GM19328 (cell line): ENCODE data around the gene KLRF1.

Experiments
- ATAC-seq: cut with Tn5 transposase; IDR thresholded peaks from one replicate; pipeline ENCODE4 v1.9.1; 2021; ENCODE audit warnings: mild to moderate bottlenecking, moderate library complexity; ENCODE audit not compliant: unreplicated experiment

KLRF1 gene

DNA sequence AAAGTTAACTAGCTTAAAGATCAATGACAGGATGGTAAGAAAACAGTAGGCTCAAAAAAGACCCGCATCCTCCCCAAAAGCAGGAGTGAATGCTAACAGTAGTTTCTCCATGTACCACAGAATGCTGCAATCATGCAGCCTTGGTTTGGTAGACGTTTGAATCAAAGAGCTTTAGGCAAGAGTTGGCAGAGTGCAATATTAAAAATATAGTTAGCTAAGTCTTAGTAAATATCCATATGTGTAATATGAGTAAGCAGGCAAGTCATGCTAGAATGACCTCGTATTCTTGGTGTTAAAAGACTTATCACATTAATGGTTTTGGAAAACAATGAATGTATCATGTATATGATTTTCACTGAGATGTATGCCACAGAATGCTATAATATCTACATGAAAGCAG lies 18.8 kb upstream of the KLRF1 start:
- no peak for ATAC-seq

DNA sequence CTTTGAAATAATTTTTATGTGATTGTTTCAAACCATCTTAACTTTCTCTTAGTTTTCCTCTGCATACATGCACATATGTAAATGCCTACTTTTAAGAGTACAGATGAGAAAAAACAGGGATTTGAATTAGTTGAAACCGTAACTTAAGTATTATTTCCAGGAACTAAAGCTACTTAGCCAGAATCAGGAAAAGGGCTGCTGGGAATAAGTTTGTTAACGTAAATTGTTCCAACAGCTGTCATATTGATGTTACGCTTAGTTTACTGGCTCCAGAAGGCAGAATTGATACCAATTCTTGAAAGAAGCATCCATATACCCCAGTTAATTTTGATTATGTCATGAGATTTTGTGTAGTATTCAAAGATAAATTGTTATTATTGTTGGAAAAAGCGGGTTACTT lies 17.9 kb upstream of the KLRF1 start:
- no peak for ATAC-seq

DNA sequence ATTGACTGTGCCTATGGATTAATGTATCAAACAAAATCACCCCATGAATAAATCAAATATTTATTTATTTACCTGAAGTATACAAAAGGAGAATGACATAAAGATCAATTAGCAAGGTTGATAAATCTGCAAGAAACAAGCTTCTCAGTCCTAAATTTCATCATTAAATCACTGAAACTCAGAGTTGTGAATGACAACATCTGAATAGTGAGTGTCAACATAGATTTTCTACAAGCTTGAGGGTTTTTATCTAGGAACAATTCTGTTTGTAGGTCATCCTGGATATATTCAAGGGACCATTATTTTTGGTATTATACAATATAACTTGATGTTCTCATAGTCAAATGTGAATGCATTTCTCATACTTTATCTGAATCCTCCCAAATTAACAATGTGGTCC lies 17.4 kb upstream of the KLRF1 start:
- no peak for ATAC-seq

DNA sequence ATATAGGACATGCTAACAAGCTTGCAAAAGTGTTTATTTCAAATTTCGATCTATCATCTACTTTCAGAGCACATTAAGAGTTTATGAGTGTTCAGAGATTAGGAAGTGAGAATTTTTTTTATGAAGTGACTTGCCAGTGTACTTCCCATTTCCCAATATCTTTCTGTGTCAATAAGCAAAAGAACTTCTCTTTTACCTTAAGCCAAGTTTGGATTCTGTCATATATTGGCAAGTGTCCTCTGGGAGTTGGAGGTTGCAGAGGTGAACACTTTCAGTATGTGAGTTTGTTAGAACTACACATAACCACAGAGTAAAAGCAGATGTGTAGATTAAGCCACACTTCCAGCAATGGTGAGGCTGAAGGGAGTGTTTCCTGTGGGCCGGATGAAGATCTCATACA lies 16.6 kb upstream of the KLRF1 start:
- no peak for ATAC-seq

DNA sequence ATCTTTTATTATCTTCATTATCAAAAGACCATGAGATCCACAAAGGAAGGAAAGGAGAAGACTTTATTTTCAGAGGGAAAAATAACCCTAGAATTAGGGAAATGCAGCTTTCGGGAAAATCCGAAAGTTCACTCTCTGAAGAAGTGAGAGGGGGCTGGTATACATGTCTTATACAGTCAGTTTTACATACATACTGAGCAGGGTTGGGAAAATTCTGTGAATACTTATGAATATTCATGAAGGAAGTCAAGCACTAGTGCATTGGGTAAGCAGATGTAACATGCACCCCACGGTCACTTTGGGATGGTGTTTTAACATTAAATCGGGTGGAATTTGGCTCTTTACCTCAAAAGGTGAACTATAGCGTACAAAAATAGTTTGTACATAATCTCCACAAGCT lies 15.7 kb upstream of the KLRF1 start:
- ATAC-seq, result no peak

DNA sequence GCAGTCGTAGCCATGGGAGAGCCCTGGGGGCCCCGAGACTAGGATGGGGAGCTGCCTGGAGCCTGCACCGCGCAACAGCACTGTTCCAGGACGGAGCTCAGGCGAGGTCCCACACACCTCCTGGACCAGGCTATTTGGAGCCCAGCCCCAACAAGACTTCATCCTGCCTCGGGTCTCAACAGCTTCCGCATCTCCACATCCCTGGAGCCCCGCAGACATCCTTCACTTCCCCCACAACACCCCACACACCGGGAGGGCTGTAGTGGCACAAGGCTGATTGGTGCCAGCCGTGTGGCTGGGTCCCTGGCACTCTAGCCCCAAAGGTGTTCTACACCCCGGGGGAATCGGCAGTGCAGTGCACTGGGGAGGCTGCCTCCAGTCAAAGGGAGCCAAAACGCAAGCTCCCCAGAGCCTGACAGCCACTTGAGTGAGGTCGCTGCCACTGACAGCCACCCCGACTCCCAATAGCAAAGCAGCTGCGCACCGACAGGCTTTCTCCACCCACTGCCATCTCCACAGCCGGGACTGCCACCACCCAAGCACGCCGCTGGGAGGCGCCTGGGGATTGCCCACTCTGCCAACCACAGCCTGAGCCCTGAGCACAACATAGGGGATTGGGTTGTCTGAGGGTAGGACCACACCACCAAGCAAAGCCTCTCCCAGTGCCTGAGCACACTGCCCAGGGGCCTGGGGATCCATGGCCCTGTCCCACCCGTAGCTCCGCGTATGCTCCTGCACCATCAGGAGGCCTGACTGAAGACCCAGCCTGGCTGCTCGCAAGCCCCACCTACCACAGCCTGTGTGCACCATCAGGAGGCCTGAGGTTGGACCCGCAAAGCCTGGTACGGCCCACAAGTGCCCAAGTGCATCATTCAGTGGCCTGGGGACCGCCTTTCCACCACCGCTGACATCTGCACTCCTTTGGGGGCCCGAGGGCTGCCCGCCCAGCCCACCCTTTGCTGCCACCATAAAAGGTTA lies 13.2 kb upstream of the KLRF1 start:
- ATAC-seq, result peak; percentile 89

DNA sequence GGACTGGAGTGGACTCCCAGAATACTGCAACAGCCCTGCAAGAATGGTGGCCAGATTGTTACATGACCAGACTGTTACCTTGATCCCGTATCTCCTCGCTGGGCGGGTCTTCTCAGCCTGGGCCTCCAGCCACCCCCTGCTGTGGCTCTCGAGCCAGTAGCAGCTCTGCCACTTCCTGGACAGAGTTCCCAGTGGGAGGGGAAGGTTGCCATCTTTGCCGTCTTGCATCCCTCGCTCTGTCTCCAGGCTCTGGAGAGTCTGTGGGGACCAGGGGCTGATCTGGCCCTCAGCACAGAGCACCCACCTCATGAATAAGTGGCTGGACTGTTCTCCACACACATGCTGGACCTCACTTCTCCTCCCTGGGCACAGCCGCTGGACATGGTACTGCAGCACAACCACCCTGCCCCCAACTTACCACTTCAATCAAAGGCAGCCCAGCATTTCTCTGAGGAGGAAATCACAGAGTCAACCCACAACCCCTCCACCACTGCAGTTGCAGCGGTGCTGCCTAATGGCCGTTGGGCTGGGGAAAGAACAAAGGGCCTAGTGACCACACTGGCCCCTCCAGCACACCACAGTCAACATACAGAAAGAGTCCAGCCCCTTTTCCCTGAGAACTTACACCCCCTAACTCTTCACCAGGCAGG lies 6.9 kb upstream of the KLRF1 start:
- no peak for ATAC-seq

DNA sequence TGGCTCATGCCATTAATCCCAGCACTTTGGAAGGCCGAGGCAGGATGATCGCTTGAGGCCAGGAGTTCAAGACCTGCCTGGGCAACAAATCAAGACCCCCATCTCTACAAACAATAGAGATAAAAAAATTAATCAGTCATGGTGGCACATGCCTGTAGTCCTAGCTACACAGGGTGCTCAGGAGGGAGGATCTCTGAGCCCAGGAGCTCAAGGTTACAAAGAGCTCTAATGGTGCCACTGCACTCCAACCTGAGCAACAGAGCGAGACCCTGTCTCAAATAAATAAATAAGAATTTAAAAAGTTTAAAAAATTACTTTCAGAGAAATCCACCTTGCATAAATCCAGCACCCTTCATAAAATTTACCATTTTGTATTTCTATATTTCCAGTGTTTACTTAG lies 2.2 kb downstream of the KLRF1 start:
- ATAC-seq, result no peak

DNA sequence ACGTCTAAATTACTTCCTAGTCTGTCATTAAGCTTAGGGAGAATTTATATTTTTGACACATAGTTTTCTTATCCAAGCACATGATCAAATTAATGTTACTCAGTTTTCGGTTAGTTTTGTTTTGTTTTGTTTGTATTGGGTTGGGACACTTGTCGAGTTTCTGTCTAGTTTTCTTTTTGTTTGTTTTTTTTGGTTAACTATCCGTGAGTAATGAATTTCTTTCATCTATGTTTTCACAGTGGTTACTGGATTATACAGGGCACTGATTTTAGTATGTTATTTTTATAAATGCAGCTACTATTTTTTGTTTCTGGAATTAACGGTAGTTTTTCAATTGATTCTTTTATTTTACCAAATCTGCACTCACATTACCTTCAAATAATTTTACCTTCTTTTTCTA lies 2.7 kb downstream of the KLRF1 start:
- no peak for ATAC-seq

DNA sequence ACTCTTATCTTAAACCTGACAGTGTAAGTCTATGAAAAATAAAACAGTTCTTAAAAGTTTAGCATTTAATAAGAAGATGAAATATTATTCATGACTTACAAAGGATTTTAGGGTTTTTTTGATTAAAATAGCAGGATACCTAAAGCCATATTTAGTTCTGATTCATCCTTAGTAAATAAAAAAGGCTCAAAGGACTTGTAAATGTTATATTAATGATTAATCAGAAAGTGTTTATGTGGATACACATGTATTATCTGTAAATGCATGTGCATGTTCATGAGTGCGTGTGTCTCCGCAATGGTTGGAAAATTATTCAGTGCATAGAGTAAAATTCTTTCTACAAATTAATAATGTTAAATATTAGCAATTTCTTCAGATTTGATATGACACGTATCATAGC lies 4.4 kb downstream of the KLRF1 start:
- ATAC-seq, result no peak

DNA sequence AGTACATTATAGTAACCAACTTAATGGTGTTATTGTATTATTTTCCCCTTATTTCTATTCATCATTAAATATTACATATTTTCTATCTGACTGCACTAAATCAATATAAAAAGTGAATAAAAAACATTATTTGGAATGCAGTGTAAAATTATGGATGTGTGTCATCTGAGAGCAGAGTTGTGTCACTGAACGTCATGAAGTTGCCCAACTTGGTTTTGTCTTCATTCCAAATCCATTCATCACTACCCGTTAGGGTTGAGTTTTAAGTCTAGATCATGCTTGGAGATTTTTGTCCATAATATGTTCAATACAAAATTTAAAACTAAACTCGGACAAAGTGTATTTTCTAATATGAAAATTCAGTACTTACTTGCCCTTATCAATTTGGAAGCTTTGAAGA lies 16.1 kb downstream of the KLRF1 start:
- no peak for ATAC-seq

DNA sequence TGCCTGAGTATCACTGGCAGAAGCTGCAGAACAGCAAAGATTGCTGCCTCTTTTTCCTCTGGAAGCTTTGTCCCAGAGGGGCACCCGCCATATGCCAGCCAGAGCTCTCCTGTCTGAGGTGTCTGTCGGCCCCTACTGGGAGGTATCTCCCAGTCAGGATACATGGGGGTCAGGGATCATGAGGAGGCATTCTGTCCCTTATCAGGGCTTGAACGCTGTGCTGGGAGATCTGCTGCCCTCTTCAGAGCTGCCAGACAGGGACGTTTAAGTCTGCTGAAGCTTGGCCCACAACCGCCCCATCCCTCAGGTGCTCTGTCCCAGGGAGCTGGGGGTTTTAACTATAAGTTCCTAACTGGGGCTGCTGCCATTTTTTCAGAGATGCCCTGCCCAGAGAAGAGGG lies 21.6 kb downstream of the KLRF1 start:
- no peak for ATAC-seq

DNA sequence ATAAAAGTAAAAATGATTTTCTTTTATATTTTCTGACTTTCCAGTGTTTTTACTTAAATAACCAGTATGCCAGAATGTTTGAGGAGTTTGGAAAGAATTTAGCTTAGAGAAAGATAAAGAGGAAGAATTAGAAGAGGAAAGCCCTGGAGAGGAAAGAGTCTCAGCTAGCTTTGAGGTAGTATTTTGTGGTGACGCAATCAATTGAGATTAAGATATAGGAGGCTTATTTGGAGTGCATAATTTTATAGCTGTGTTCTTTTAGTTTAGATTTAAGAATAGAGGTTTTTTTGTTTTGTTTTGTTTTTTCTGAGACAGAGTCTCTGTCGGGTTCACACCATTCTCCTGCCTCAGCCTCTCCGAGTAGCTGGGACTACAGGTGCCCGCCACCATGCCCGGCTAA lies 23.8 kb downstream of the KLRF1 start:
- ATAC-seq, result no peak

DNA sequence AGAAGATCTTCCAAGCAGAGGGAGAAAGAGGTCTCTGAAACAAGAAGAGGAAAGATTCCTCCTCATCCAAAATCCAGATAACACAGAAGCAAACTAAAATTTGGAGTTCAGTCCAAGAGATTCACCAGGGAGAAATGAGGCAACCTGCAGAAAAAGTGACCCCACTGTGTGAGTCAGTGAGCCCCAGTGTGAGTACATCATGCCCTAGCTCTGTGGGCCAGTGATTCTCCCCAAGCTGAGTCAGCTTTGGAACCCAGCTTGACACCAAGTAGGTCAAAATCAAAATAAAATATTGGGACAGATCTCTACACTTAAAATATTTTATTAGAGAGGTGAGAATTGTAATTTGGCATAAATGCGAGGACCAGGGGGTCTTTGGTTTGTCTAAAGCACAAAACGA lies 24.6 kb downstream of the KLRF1 start:
- no peak for ATAC-seq

DNA sequence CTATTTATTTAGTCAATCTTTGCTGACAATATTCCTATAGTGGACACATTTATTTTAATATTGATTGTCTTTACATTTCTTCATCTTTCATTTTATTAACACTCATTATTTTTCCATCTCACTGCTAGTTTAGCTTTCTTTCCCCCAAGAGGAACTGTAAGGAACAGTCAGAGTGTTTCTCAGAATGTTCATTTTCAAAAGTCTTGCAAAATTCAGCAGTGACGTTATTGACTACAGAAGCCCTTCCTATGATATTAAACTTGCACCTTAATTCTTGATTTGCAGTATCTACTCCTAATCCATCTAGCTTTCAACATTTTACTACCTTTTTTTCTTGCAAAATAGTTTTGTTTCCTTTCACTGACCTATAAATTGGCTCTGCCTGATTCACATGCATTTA lies 28.9 kb downstream of the KLRF1 start:
- ATAC-seq, result no peak

DNA sequence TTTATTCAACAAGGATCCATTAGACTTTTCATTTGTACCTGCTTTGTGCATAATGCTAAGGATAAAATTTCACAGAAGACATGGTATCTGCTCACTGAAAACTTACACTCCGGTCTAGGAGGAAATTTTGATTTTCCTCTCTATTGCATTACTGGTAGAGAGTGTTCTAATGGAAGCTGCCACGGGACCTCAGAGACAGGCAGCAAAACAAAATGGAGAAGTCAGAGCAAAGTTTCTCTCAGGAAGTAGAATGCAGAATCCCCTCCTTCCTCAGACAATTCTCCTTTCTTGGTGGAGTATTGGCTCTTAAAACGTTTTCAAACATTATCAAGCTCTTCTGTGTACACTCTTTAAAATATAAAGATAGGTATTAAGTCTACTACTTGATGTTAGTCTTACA lies 29.6 kb downstream of the KLRF1 start:
- no peak for ATAC-seq

DNA sequence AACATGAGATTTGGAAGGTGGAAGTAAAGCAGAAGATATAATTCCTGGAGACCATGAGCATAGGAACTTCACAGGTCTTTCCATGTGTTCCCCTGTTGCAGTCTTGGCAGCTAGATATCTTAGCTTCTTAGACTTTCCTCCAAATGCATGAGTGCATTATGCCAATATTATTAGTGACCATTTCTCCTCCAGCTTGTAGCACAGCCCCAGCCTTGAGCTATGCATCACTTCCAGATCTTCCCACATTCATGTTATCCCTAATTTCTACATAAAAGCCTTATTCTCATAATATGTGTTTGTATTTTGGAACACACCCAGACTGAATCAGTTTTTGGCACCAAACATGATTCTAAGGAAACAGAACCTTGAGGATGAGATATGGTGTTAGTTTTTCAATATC lies 30.9 kb downstream of the KLRF1 start:
- no peak for ATAC-seq

DNA sequence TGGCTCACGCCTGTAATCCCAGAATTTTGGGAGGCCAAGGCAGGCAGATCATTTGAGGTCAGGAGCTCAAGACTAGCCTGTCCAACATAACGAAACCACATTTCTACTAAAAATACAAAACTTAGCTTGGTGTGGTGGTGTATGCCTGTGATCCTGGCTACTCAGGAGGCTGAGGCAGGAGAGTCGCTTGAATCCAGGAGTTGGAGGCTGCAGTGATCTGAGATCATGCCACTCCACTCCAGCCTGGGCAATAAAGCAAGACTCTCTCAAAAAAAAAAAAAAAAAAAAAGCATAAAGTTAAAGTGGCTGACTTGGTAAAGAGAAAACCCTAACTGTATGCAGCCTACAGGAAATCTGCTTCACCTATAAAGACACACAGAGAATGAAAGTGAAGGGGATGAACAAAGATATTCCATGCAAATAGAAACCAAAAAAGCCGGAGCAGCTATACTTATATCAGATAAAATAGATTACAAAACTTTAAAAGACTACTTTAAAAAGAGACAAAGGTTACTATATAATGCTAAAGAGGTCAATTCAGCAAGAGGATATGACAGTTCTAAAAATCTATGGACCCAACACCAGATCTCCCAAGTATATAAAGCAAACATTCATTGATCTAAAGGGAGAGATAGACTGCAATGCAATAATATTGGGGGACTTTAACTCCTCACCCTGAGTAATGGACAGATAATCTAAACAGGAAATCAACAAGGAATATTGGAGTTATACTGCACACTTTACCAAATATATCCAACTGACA lies 37.8 kb downstream of the KLRF1 start:
- ATAC-seq, result no peak

DNA sequence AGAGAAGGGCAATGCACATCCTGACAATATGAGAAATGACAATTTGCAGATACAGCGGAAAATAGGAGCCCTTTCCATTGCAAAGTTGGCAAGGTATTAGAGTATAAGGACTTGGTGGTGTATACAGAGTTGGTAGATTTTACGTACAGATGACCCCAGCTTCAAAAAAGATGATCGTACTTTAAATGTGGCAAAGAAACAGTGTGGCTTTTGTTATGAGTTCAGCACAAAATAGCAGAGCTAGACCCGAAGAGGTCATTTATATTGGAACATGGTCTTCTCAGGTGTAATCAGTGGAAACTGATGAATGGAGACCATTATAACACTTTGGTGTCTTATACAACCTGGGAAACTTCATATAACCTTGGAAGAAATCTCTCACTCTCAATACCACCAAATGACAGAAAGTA lies 39.6 kb downstream of the KLRF1 start:
- ATAC-seq, result no peak

DNA sequence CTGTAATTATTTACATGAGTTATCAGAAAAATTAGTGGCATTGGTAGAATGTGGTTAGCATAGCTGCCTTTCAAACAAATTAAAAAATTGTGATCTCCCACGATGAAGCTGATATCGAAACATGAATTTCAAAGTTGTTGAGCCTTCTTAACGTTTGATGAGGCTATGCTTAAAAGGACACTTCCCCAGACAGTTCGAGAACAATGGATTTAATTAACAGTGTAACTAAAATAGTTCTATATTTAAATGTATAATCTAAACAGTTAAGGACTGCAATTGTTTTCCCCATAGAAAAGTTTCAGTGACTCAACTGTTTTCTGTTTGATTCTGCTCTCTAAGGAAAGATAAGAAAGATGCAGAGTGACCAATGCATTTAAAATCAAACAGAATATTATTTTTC lies 40.2 kb downstream of the KLRF1 start:
- no peak for ATAC-seq

DNA sequence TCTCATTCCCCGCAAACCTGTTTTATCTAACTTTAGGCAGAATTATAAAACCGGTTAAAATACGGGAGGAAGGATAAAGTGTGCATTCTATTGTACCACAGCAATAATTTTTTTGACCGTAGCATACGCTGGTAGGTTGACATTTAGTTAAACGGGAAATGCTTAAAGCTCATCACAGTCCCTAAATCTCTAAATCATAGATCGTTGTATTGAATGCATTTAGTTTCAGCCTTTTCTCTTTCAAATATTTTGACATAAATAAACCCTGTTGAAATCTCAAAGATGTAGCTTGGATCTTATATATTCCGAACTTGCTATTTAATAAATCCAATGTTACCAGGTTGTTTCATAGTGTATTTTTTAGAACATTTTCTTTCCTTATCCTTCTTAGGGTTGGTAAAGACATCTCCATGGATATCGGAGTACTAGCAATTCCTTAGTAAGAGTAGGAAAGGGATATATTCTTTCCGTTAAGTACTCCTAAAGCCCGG lies 41.1 kb downstream of the KLRF1 start:
- no peak for ATAC-seq

DNA sequence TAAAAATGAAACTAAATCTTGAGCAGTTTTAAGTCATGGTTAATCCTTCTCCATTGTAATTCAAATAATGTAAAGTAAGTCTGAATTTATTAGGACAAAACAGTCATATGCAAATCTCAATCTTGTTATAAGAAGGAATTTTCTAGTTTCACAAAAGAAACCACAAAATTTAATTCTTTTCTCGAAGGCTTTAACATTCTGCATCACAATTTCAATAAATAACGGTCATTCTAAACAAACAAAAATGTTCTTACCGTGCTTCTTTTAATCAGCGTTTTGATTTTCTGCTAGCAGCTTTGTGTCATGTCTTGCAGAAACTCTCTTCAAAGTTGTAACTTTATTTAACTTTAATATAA lies 41.6 kb downstream of the KLRF1 start:
- no peak for ATAC-seq
